Activated effector memory CD4-positive, alpha-beta T cell treated with Interleukin-2 at 50 U/mL for 16 hours (primary cell): ENCODE measurements around the gene SSTR1.

Experiments
- DNase-seq: peaks from one replicate; pipeline ENCODE4 v3.0.0-alpha.2; 2020

Gene SSTR1

GRCh38 chr14:38243696-38244240 lies 36.1 kb downstream of the SSTR1 start:
- no peak for DNase-seq

- no peak for DNase-seq
These were observed 40.8 kb downstream of the SSTR1 start for GRCh38 chr14:38248321-38249028.

GRCh38 chr14:38250331-38250730 lies 42.6 kb downstream of the SSTR1 start:
- no peak for DNase-seq

- no peak for DNase-seq
These were observed 44.5 kb downstream of the SSTR1 start for GRCh38 chr14:38252066-38252710.

- DNase-seq = no peak
These were observed 46.0 kb downstream of the SSTR1 start for GRCh38 chr14:38253676-38254075.

GRCh38 chr14:38254571-38255407 lies 47.1 kb downstream of the SSTR1 start:
- DNase-seq = no peak

GRCh38 chr14:38255408-38255672 lies 47.6 kb downstream of the SSTR1 start:
- no peak for DNase-seq

- DNase-seq = no peak
These were observed 48.2 kb downstream of the SSTR1 start, which contains the start of gene CLEC14A for GRCh38 chr14:38255673-38256532. Gene CLEC14A (minus strand): TSS chr14:38256093. CDS start chr14:38256022, 71 bp downstream.

GRCh38 chr14:38256533-38256840 lies 48.8 kb downstream of the SSTR1 start:
- DNase-seq = no peak

- no peak for DNase-seq
These were observed 49.8 kb downstream of the SSTR1 start for GRCh38 chr14:38257507-38257906.

GRCh38 chr14:38261620-38262019 lies 53.9 kb downstream of the SSTR1 start:
- no peak for DNase-seq
